Measurements from ENCODE around the gene DAW1. TPM values are rescaled to one million over a fixed set of nuclear protein-coding genes. Genes with fewer than 3 reads are reported as not detected.
"Not testable (repeated sequence)": the region's sequence is repeated elsewhere in the genome, so short reads cannot be mapped to it uniquely, and the experiment has no call there.

Gene DAW1
- total RNA-seq, 4 donors from 2014 or later, result 0.29 to 2.5 TPM; not detected in 2

- H3K36me3 ChIP-seq, result no peaks in the 10 kb centered on the region
- H3K9me3 ChIP-seq, result no peaks in the 10 kb centered on the region
- TF ChIP-seq, protein P1, sequence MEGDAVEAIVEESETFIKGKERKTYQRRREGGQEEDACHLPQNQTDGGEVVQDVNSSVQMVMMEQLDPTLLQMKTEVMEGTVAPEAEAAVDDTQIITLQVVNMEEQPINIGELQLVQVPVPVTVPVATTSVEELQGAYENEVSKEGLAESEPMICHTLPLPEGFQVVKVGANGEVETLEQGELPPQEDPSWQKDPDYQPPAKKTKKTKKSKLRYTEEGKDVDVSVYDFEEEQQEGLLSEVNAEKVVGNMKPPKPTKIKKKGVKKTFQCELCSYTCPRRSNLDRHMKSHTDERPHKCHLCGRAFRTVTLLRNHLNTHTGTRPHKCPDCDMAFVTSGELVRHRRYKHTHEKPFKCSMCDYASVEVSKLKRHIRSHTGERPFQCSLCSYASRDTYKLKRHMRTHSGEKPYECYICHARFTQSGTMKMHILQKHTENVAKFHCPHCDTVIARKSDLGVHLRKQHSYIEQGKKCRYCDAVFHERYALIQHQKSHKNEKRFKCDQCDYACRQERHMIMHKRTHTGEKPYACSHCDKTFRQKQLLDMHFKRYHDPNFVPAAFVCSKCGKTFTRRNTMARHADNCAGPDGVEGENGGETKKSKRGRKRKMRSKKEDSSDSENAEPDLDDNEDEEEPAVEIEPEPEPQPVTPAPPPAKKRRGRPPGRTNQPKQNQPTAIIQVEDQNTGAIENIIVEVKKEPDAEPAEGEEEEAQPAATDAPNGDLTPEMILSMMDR (IDR thresholded peaks at IDR 0.05), result no peak
- TF ChIP-seq POLR2A (IDR thresholded peaks at IDR 0.05), result no peak
- H3K4me1 ChIP-seq, result no peaks in the 10 kb centered on the region
- intact Hi-C loops (cut with DNase I; ENCODE audit: low total_unique reads), result no loop called here
- H3K27ac ChIP-seq, result no peak overlapping the region
- H3K27me3 ChIP-seq, result no peaks in the 10 kb centered on the region
- no peak overlapping the region for H3K4me3 ChIP-seq
- DNase-seq, result no peak
Observed at GRCh38 chr2:227932403-227932802, 61.0 kb downstream of the DAW1 start.

DNA sequence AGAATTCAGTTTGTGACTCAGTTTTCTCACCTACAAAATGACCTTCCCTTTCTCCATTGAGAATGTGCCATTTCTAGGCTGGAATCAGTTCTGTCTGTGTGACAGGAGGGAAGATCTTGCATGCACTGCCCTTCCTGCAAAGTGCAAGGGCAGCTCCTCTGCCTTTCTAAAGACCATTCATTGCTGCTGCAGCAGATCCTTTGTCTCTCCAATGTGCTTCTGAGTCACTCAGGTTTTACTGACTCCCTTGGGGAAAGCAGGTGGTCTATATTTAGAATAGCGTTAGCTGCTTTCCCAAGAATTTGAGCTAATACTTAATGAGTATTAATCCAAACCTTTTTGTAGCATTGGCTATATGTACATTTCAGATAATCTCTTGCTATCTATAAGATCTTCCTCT lies 62.5 kb downstream of the DAW1 start:
- DNase-seq, result no peak
- Histone ChIP-seq H3K4me3 (no peak overlapping the region), H3K27ac (no peak overlapping the region), H3K27me3 (no peaks in the 10 kb centered on the region), H3K36me3 (no peaks in the 10 kb centered on the region), H3K4me1 (no peaks in the 10 kb centered on the region), H3K9me3 (no peaks in the 10 kb centered on the region)
- intact Hi-C loops (cut with DNase I; ENCODE audit: low total_unique reads), result no loop called here
- TF ChIP-seq, protein P1 (IDR thresholded peaks at IDR 0.05), result no peak
- TF ChIP-seq POLR2A (IDR thresholded peaks at IDR 0.05), result no peak

- H3K4me1 ChIP-seq; DNase-seq; H3K4me3 ChIP-seq; H3K27me3 ChIP-seq; H3K9me3 ChIP-seq; H3K36me3 ChIP-seq; H3K27ac ChIP-seq; intact Hi-C loops (cut with DNase I; ENCODE audit: low total_unique reads): not testable (repeated sequence)
Observed at GRCh38 chr2:227936249-227936648, 64.8 kb downstream of the DAW1 start.

- DNase-seq, result no peak
- TF ChIP-seq POLR2A (IDR thresholded peaks at IDR 0.05), result no peak
- TF ChIP-seq, protein P1 (IDR thresholded peaks at IDR 0.05), result no peak
- H3K4me1 ChIP-seq, result no peaks in the 10 kb centered on the region
- H3K27me3 ChIP-seq, result no peaks in the 10 kb centered on the region
- H3K4me3 ChIP-seq, result no peak overlapping the region
- intact Hi-C loops (cut with DNase I; ENCODE audit: low total_unique reads), result no loop called here
- no peaks in the 10 kb centered on the region for H3K36me3 ChIP-seq
- H3K9me3 ChIP-seq, result no peaks in the 10 kb centered on the region
- H3K27ac ChIP-seq, result no peak overlapping the region
Observed at GRCh38 chr2:227939271-227940027, 68.0 kb downstream of the DAW1 start.

- Histone ChIP-seq H3K4me1 (no peaks in the 10 kb centered on the region), H3K9me3 (no peaks in the 10 kb centered on the region), H3K27me3 (no peaks in the 10 kb centered on the region), H3K36me3 (no peaks in the 10 kb centered on the region), H3K27ac (no peak overlapping the region), H3K4me3 (no peak overlapping the region)
- DNase-seq, result no peak
- intact Hi-C loops (cut with DNase I; ENCODE audit: low total_unique reads), result no loop called here
- TF ChIP-seq, protein P1 (IDR thresholded peaks at IDR 0.05), result no peak
- TF ChIP-seq POLR2A (IDR thresholded peaks at IDR 0.05), result no peak
Observed at GRCh38 chr2:227942021-227942420, 70.6 kb downstream of the DAW1 start.

All from uterus (tissue), 4 donors.